Aorta (tissue), 5 donors: Measurements from ENCODE around the gene GPR146. TPM values are rescaled to one million over a fixed set of nuclear protein-coding genes. Genes with fewer than 3 reads are reported as not detected.

Experiments
- ATAC-seq: fragments of 200-7000 bp; cut with Tn5 transposase; one replicate; pipeline ENCODE4 v1.9.1; 2022; ENCODE audit warnings: moderate library complexity; ENCODE audit not compliant: low FRiP score
- DNase-seq, 2 donors: peaks; one replicate each; pipeline ENCODE4 v3.0.0-alpha.2; 2020
- H3K27ac ChIP-seq, 2 donors: one replicate each; pipeline ENCODE4 v1.5.1; 2013; ENCODE audit warnings: low read length in 2 of 2, mild to moderate bottlenecking in 2 of 2, moderate library complexity in 2 of 2, control low read depth in 1 of 2, inconsistent platforms in 1 of 2, low read depth in 1 of 2
- H3K27me3 ChIP-seq, 2 donors: one replicate each; pipeline ENCODE4 v1.6.1; 2013; ENCODE audit warnings: control low read depth in 1 of 2, low read length in 1 of 2, mild to moderate bottlenecking in 1 of 2, moderate library complexity in 1 of 2; ENCODE audit not compliant: insufficient read depth in 2 of 2, control insufficient read depth in 1 of 2
- H3K36me3 ChIP-seq, 2 donors: one replicate each; pipeline ENCODE4 v1.6.1; 2013; ENCODE audit warnings: control low read depth in 1 of 2, low read length in 1 of 2, mild to moderate bottlenecking in 1 of 2; ENCODE audit not compliant: insufficient read depth in 2 of 2, control insufficient read depth in 1 of 2
- H3K4me1 ChIP-seq, 2 donors: one replicate each; pipeline ENCODE4 v1.6.1; 2013; ENCODE audit warnings: low read length in 2 of 2, control low read depth in 1 of 2, mild to moderate bottlenecking in 1 of 2, moderate library complexity in 1 of 2; ENCODE audit not compliant: insufficient read depth in 2 of 2, control insufficient read depth in 1 of 2
- H3K4me3 ChIP-seq, 2 donors: one replicate each; pipeline ENCODE4 v1.5.1; 2013; ENCODE audit warnings: low read length in 2 of 2, control low read depth in 1 of 2, mild to moderate bottlenecking in 1 of 2
- H3K9me3 ChIP-seq: one replicate; pipeline ENCODE4 v1.6.1; 2013; ENCODE audit warnings: mild to moderate bottlenecking, low read length; ENCODE audit not compliant: control insufficient read depth
- WGBS, 2 donors: extraction: QIAGEN DNeasy Blood & Tissue Kit; methylation state at CpG; one replicate each; pipeline ENCODE4 v1.1.7; 2013; 5-methylcytosine and 5-hydroxymethylcytosine counted together
- intact Hi-C, 2 donors: fragments of 100-400 bp; cut with DNase I; formaldehyde crosslinking; loops; one replicate each; pipeline versions ENCODE4 v1.14.2 to v1.15.0; 2022
- polyA plus RNA-seq, 2 donors: library from polyadenylated mRNA; stranded (reverse); fragments of 200-250 nt; gene quantifications; one replicate each; pipeline ENCODE4 v1.2.3, GENCODE V29; 2013
- total RNA-seq, 2 donors: library from RNA; stranded (reverse); fragmentation: NEBNext Ultra II Directional; extraction: Animal tissue kit (Norgen Biotek cat#: 25700); gene quantifications; one replicate each; pipeline ENCODE4 v1.2.1, GENCODE V29; 2021
- donor health status: healthy with polysubstance abuse.
- donor health status: Bipolar disorder and iron deficiency.
- donor health status: DM: no; HTN: no; CAD: no.
- donor health status: DM: no; HTN: no; CAD: no.
- donor health status: DM: yes; HTN: yes; CAD: no.

The GPR146 gene
- total and polyA plus RNA-seq, 4 donors, result 2.2 to 44.2 (median 10.4) TPM

DNA sequence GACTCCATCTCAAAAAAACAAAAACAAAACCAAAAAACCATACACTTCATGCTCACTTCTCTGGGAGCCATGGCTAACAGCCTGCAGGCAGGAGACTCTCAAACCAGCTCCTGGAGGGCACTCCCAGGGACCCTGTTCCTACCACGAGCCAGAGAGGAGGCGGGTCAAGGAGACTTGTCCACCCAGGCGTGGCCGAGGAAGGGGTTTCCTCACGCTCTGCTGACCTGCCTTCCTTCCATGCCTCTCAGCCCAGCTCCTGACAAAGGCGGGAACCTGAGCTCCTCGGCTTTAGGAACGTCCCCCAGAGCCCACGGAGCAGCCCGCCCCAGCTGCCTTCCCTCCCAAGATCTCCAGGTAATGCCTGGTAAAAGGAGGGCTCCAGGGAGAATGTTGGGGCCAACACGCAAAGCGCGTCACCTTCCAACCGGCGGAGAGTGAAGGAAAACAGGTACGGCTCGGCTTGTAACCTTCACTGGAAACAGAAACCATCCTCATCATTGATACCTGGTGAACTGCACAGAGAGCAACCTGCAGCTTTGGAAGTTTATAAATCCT lies 9.5 kb downstream of the GPR146 start:
- 96 to 97% methylated on average over 17 of the region's 17 CpGs for WGBS, 2 donors
- Histone ChIP-seq H3K9me3 (no peaks in the 10 kb centered on the region), H3K36me3 (no peaks in the 10 kb centered on the region), H3K4me1 (no peaks in the 10 kb centered on the region), H3K27ac (no peak overlapping the region), H3K27me3 (no peaks in the 10 kb centered on the region), H3K4me3 (no peak overlapping the region)
- no peak for ATAC-seq
- DNase-seq, result no peak
- intact Hi-C loops, result no loop called here

DNA sequence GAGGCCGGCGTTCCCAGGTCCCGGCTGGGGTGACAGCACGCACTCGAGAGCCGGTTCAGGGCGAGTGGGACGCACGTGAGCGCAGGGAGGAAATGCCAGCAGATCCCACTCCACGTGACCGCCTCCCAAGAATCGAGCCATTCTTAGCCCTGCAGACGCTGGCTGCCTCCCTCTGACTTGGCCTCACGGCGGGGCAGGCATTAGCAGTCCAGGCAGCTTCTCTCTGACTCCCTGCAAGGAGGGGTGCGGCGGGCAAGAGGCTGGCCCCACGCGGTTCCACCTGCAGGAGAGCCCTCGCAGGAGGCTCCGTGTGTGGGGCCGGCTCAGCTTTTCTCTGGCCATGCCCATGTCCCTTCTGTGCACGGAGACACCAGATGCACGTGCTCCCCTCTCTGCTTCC lies 10.1 kb downstream of the GPR146 start:
- no peaks in the 10 kb centered on the region for H3K36me3 ChIP-seq

GRCh38 chr7:1054861-1055450 lies 10.6 kb downstream of the GPR146 start:
- H3K27me3 ChIP-seq, result no peaks in the 10 kb centered on the region
- DNase-seq (peak in 1 of 2 donors; percentile 80), ATAC-seq (peak; percentile 53)
- H3K36me3 ChIP-seq, result no peaks in the 10 kb centered on the region
- no peak overlapping the region for H3K27ac ChIP-seq
- intact Hi-C loops, result no loop called here
- no peaks in the 10 kb centered on the region for H3K9me3 ChIP-seq
- no peaks in the 10 kb centered on the region for H3K4me1 ChIP-seq
- H3K4me3 ChIP-seq, result no peak overlapping the region
- 73 to 75% methylated on average over 32 of the region's 32 CpGs for WGBS, 2 donors

More for the DNA sequence above, 10.1 kb downstream of the GPR146 start:
- Histone ChIP-seq H3K4me1 (no peaks in the 10 kb centered on the region), H3K27me3 (no peaks in the 10 kb centered on the region), H3K27ac (no peak overlapping the region), H3K9me3 (no peaks in the 10 kb centered on the region), H3K4me3 (no peak overlapping the region)
- intact Hi-C loops, result no loop called here
- ATAC-seq, result no peak
- no peak for DNase-seq
- 80 to 83% methylated on average over 24 to 25 of the region's 25 CpGs for whole genome bisulfite sequencing, 2 donors

DNA sequence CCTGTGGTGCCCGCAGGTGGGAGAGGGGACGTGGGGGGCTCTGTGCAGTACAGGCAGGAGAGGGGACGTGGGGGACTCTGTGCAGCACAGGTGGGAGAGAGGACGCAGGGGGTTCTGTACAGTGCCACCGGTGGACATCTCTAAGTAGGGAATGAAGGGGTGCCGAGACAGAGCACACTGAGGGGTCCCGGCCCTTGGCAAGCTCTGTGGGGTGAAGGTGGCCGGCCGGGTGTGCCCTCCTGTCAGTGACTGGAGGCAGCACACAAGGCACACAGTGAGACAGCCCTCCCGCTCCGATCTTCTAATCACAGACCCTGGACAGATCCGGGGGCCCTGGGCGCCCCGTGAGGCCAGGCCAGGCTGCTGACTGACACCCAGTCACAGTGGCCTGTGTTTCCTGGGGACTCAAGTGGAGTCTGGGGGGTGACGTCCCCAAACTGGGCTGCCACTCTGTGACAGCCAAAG lies 11.2 kb downstream of the GPR146 start:
- intact Hi-C loops, result no loop called here
- 83 to 88% methylated on average over 15 of the region's 15 CpGs for WGBS, 2 donors

DNA sequence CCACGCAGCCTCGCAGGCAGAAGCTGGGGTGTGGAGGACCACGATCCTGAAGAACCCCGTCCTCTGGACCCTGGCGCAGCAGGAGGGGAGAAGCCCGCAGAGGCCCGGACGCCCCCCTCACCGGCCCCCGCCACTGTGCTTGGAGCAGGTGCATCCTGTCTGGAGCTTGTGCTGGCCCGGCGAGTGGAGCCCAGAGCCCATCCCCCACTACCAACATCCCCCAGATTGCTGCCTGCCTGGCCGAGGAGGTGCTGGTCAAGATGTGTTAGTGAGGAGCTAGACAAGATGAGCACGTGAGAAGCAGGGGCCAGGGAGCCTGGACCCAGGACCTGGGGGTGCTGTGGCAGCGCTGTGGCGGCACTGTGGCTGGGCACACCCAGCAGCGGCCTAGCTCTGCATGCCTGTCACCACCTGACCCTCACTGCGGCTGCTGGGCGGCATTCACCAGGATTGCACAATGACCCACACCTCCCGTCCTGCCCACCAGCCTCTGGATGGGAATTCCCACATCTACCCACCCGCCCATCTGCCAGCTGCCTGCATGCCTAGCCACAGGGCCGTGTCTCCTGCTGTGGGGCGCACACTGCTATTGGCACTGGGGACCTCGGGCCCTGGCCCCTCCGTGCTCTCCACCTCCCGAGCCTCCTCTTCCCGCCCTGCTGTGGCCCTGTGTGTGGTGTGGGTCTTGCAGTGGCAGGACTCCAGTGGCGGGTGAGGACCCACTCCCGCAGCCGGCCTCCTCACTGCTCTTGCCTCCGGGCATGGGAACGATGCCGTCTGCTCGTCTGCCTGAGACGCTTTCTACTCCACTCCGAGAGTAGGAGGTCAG lies 11.8 kb downstream of the GPR146 start:
- no peaks in the 10 kb centered on the region for H3K9me3 ChIP-seq
- ATAC-seq, result no peak
- no peak overlapping the region for H3K4me3 ChIP-seq
- no peaks in the 10 kb centered on the region for H3K36me3 ChIP-seq
- no peak for DNase-seq
- no peak overlapping the region for H3K27ac ChIP-seq
- intact Hi-C loops, result no loop called here
- 90 to 92% methylated on average over 34 to 36 of the region's 36 CpGs for WGBS, 2 donors
- no peaks in the 10 kb centered on the region for H3K27me3 ChIP-seq
- H3K4me1 ChIP-seq, result no peaks in the 10 kb centered on the region

More for the DNA sequence above, 11.2 kb downstream of the GPR146 start:
- no peak for ATAC-seq
- DNase-seq, result no peak
- Histone ChIP-seq H3K36me3 (no peaks in the 10 kb centered on the region), H3K27ac (no peak overlapping the region), H3K4me1 (no peaks in the 10 kb centered on the region), H3K27me3 (no peaks in the 10 kb centered on the region), H3K9me3 (no peaks in the 10 kb centered on the region), H3K4me3 (no peak overlapping the region)

- Histone ChIP-seq H3K9me3 (no peaks in the 10 kb centered on the region), H3K4me3 (no peak overlapping the region), H3K27ac (no peak overlapping the region), H3K4me1 (no peaks in the 10 kb centered on the region), H3K36me3 (no peaks in the 10 kb centered on the region), H3K27me3 (no peaks in the 10 kb centered on the region)
- DNase-seq (no peak), ATAC-seq (no peak)
- 93 to 94% methylated on average over 26 to 27 of the region's 27 CpGs for WGBS, 2 donors
- intact Hi-C loops, result no loop called here
Measured at GRCh38 chr7:1056785-1057410, 12.6 kb downstream of the GPR146 start.

DNA sequence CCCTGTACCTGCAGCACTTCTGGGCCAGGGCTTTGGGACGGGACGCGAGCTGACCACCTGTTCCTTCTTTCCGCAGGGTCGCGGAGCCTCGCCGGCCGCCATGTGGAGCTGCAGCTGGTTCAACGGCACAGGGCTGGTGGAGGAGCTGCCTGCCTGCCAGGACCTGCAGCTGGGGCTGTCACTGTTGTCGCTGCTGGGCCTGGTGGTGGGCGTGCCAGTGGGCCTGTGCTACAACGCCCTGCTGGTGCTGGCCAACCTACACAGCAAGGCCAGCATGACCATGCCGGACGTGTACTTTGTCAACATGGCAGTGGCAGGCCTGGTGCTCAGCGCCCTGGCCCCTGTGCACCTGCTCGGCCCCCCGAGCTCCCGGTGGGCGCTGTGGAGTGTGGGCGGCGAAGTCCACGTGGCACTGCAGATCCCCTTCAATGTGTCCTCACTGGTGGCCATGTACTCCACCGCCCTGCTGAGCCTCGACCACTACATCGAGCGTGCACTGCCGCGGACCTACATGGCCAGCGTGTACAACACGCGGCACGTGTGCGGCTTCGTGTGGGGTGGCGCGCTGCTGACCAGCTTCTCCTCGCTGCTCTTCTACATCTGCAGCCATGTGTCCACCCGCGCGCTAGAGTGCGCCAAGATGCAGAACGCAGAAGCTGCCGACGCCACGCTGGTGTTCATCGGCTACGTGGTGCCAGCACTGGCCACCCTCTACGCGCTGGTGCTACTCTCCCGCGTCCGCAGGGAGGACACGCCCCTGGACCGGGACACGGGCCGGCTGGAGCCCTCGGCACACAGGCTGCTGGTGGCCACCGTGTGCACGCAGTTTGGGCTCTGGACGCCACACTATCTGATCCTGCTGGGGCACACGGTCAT lies 13.3 kb downstream of the GPR146 start:
- Histone ChIP-seq H3K9me3 (no peaks in the 10 kb centered on the region), H3K36me3 (no peaks in the 10 kb centered on the region), H3K27me3 (no peaks in the 10 kb centered on the region), H3K27ac (no peak overlapping the region), H3K4me3 (no peak overlapping the region), H3K4me1 (no peaks in the 10 kb centered on the region)
- ATAC-seq (no peak), DNase-seq (no peak)
- 96% methylated on average over 54 to 62 of the region's 62 CpGs for WGBS, 2 donors
- intact Hi-C loops, result no loop called here

GRCh38 chr7:1058311-1058710 lies 14.0 kb downstream of the GPR146 start:
- ATAC-seq (no peak), DNase-seq (no peak)
- intact Hi-C loops, result no loop called here
- no peaks in the 10 kb centered on the region for H3K4me1 ChIP-seq
- no peaks in the 10 kb centered on the region for H3K27me3 ChIP-seq
- no peak overlapping the region for H3K4me3 ChIP-seq
- WGBS, 2 donors, result 88 to 89% methylated on average over 13 of the region's 13 CpGs
- no peak overlapping the region for H3K27ac ChIP-seq
- no peaks in the 10 kb centered on the region for H3K9me3 ChIP-seq
- H3K36me3 ChIP-seq, result no peaks in the 10 kb centered on the region
